ENCODE measurements around the gene PI4KA.
"Not testable (repeated sequence)": the region's sequence is repeated elsewhere in the genome, so short reads cannot be mapped to it uniquely, and the experiment has no call there.

GRCh38 chr22:20694256-20694655 is 164.4 kb downstream of the PI4KA start:
- TF ChIP-seq CTCF (conservative IDR thresholded peaks at IDR 0.05 in 1 of 2, IDR thresholded peaks at IDR 0.05 in 1 of 2; ENCODE audit: low read depth in 1 of 2, low read length in 2 of 2); EZH2 (IDR thresholded peaks at IDR 0.05; ENCODE audit: low read length, missing control alignments): not testable (repeated sequence)
